NCI-H2029 treated with DMSO at 0.1 percent for 48 hours (cell line): ENCODE data around the gene MBP.

Source experiments
- DNase-seq: peaks from one replicate; lab custom pipeline; 2025; lab: John Stamatoyannopoulos, UW

The MBP gene

GRCh38 chr18:77082316-77082955, 50.1 kb downstream of the MBP start:
- no peak for DNase-seq

DNA sequence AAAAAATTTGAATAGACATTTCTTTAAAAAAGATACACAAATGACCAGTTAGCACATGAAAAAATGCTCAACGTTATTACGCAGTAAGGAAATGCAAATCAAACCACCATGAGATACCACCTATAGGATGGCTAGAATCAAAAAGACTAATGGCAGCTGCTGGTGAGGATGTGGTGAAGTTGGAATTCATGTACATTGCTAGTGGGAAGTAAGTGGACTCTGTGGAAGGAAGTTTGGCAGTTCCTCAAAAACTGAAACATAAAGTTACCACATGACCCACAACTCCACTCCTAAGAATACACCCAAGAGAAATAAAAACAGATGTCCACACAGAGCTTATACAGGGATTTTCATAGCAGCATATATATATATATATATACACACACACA, 51.2 kb downstream of the MBP start:
- DNase-seq, result no peak

- peak; percentile 31 for DNase-seq
These were observed 52.5 kb downstream of the MBP start for GRCh38 chr18:77079954-77080682.

- no peak for DNase-seq
These were observed 53.5 kb downstream of the MBP start for GRCh38 chr18:77079088-77079487.

DNA sequence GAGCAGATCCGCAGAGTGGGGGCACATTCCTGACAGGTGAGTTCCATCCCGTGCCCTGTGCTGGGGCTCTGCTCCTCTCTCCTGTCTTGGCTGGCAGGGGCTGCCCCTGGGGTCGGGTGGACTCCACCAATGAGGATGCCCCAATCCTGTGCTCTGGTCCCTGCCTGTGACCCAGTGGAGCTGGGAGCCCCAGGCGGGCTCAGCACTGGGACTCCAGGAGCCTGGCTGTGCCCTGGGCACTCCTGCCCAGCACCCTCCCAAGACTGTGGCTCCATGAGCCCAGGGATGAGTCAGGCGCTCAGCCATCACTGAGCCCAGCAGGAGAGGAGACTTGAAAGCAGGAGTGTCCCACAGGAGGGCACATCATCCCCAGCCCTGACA, 53.9 kb downstream of the MBP start:
- no peak for DNase-seq

GRCh38 chr18:77077941-77078689, 54.5 kb downstream of the MBP start:
- DNase-seq, result no peak

GRCh38 chr18:77077401-77077800, 55.2 kb downstream of the MBP start:
- no peak for DNase-seq

DNA sequence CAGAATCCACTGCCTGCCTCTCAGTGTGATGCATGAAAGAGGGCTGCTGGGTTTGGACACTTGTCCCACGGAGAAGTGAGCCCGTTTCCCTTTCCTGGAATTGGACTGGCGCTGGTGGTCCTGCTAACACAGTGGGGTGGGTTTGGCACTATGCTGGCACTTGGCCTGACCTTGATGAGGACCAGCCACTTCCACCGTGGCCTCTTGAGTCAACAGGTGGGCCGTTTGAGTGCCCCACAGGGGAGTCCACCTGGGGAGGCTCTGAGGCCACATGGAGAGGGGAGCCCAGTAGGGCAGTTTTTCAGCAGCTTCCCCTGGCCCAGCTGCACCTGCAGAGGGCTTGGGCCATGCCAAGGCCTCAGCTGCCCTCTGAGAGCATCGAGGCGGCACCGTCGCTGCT, 56.5 kb downstream of the MBP start:
- DNase-seq, result no peak

GRCh38 chr18:77074431-77074830, 58.2 kb downstream of the MBP start:
- no peak for DNase-seq

DNA sequence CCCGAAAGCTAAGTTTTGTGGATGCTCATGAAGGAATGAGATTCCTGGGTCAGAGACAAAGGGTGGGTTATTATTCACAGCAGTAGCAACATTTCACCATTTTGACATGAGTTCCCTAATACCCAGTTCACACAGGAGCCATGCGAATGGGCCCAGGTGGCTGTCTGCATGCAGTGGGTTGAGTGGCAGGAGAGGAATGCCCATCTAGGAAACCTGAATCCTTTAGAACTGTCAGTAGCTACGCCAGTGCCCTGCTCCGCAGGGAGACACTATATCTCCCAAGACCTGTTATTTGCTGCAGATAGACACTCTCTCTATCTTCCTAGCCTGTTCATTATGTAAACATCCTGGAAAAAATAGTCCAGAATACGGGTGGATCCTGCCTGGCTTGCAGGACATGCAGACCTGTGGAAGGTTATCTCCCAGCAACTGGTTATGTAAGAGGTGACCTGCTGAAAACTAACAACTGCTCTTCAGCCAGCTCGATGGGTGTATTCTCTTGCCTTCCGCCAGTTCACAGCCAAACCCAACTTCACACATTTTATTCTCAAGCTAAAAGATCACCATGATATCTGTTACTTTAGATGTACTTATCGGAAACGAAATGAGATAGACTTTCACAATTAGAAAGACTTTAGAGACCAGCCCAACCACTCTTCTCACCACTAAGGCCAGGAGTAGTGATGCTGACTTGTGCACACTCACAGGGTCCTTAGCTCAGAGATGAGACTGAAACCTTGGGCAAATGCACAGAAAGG, 59.1 kb downstream of the MBP start:
- DNase-seq, result no peak

GRCh38 chr18:77072566-77072965, 60.0 kb downstream of the MBP start:
- DNase-seq, result no peak

- peak; percentile 14 for DNase-seq
These were observed 60.8 kb downstream of the MBP start for GRCh38 chr18:77071711-77072292.

GRCh38 chr18:77071061-77071460, 61.5 kb downstream of the MBP start:
- no peak for DNase-seq

- no peak for DNase-seq
These were observed 62.0 kb downstream of the MBP start for GRCh38 chr18:77070627-77071026.

DNA sequence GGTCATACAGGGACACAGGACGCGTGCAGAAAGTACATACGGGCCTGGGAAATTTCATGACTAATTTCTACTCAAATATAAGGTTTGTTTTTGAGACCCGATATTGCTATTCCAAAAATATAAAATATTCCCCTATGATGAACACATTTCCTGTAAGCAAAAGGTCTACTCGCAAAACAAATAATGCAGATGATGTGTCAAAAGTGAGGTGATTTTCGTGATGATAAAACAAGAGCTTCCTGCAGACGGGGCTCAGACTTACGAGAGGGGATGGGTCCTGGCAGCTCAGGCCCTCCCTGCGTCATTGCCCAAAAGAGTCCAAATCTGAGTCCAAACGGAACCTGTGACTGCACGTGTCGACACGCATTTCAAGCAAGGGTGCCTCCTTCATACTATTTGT, 62.7 kb downstream of the MBP start:
- DNase-seq, result no peak

GRCh38 chr18:77069482-77069881, 63.1 kb downstream of the MBP start:
- DNase-seq, result no peak

GRCh38 chr18:77068321-77069312, 64.0 kb downstream of the MBP start:
- DNase-seq, result no peak

GRCh38 chr18:77067291-77068061, 65.1 kb downstream of the MBP start:
- DNase-seq, result no peak

GRCh38 chr18:77066689-77067088, 65.9 kb downstream of the MBP start:
- no peak for DNase-seq

GRCh38 chr18:77066101-77066500, 66.5 kb downstream of the MBP start:
- DNase-seq, result no peak
